ENCODE data around the gene UBE2E2.

Gene UBE2E2

GRCh38 chr3:23275061-23275460, 71.9 kb downstream of the UBE2E2 start:
- no peak for DNase-seq (ENCODE audit: low spot score)

- peak; percentile 42 for DNase-seq (ENCODE audit: low spot score)
Measured at GRCh38 chr3:23275814-23276213, 72.7 kb downstream of the UBE2E2 start.

GRCh38 chr3:23276913-23277658, 74.0 kb downstream of the UBE2E2 start:
- DNase-seq (ENCODE audit: low spot score) = peak; percentile 78

- DNase-seq (ENCODE audit: low spot score) = no peak
Measured at GRCh38 chr3:23277688-23278087, 74.6 kb downstream of the UBE2E2 start.

- DNase-seq (ENCODE audit: low spot score) = no peak
Measured at GRCh38 chr3:23283625-23284024, 80.5 kb downstream of the UBE2E2 start.

- DNase-seq (ENCODE audit: low spot score) = no peak
Measured at GRCh38 chr3:23288286-23288685, 85.2 kb downstream of the UBE2E2 start.

- no peak for DNase-seq (ENCODE audit: low spot score)
Measured at GRCh38 chr3:23288715-23289114, 85.6 kb downstream of the UBE2E2 start.

GRCh38 chr3:23292432-23292831, 89.3 kb downstream of the UBE2E2 start:
- DNase-seq (ENCODE audit: low spot score) = no peak

- no peak for DNase-seq (ENCODE audit: low spot score)
Measured at GRCh38 chr3:23294770-23295387, 91.8 kb downstream of the UBE2E2 start.

GRCh38 chr3:23301819-23302218, 98.7 kb downstream of the UBE2E2 start:
- no peak for DNase-seq (ENCODE audit: low spot score)

GRCh38 chr3:23302271-23302670, 99.1 kb downstream of the UBE2E2 start:
- DNase-seq (ENCODE audit: low spot score) = no peak

- no peak for DNase-seq (ENCODE audit: low spot score)
Measured at GRCh38 chr3:23303601-23304217, 100.6 kb downstream of the UBE2E2 start.

- no peak for DNase-seq (ENCODE audit: low spot score)
Measured at GRCh38 chr3:23304424-23304823, 101.3 kb downstream of the UBE2E2 start.

- no peak for DNase-seq (ENCODE audit: low spot score)
Measured at GRCh38 chr3:23308986-23309625, 106.0 kb downstream of the UBE2E2 start.

GRCh38 chr3:23312866-23313265, 109.7 kb downstream of the UBE2E2 start:
- no peak for DNase-seq (ENCODE audit: low spot score)

GRCh38 chr3:23314981-23315762, 112.0 kb downstream of the UBE2E2 start:
- DNase-seq (ENCODE audit: low spot score) = no peak

GRCh38 chr3:23316924-23317323, 113.8 kb downstream of the UBE2E2 start:
- DNase-seq (ENCODE audit: low spot score) = no peak

GRCh38 chr3:23319366-23320312, 116.5 kb downstream of the UBE2E2 start:
- no peak for DNase-seq (ENCODE audit: low spot score)

- no peak for DNase-seq (ENCODE audit: low spot score)
Measured at GRCh38 chr3:23320586-23321570, 117.8 kb downstream of the UBE2E2 start.

Measured in SK-N-DZ (cell line).